Hepatocyte (in vitro differentiated cells): Measurements from ENCODE around the gene CDC37L1. TPM values are rescaled to one million over a fixed set of nuclear protein-coding genes. Genes with fewer than 3 reads are reported as not detected.

ENCODE experiments used
- DNase-seq: peaks from one replicate; pipeline ENCODE4 v3.0.0-alpha.2; 2016; ENCODE audit warnings: low spot score
- H2AFZ ChIP-seq: fragments of 200-600 bp; sonication (generic); 2 replicates; pipeline ENCODE4 v1.6.0; 2016; ENCODE audit warnings: antibody characterized with exemption, mild to moderate bottlenecking
- H3K27ac ChIP-seq: fragments of 200-600 bp; sonication (generic); 2 replicates; pipeline ENCODE4 v1.5.1; 2016; ENCODE audit warnings: mild to moderate bottlenecking
- H3K27me3 ChIP-seq: fragments of 200-600 bp; sonication (generic); 2 replicates; pipeline ENCODE4 v1.6.1; 2016
- H3K36me3 ChIP-seq: fragments of 200-600 bp; sonication (generic); replicated peaks from 2 replicates; pipeline ENCODE4 v1.5.1; 2016; ENCODE audit warnings: low read depth; ENCODE audit not compliant: insufficient read depth
- H3K4me1 ChIP-seq: fragments of 200-600 bp; sonication (generic); 2 replicates; pipeline ENCODE4 v1.5.1; 2016; ENCODE audit warnings: mild to moderate bottlenecking, moderate library complexity; ENCODE audit not compliant: insufficient read depth
- H3K4me2 ChIP-seq: fragments of 200-600 bp; sonication (generic); 2 replicates; pipeline ENCODE4 v1.6.0; 2016
- H3K4me3 ChIP-seq: fragments of 200-600 bp; sonication (generic); 2 replicates; pipeline ENCODE4 v1.5.1; 2016; ENCODE audit warnings: mild to moderate bottlenecking
- H3K79me2 ChIP-seq: fragments of 200-600 bp; sonication (generic); 2 replicates; pipeline ENCODE4 v1.6.0; 2017; ENCODE audit warnings: mild to moderate bottlenecking
- H3K9me2 ChIP-seq: fragments of 200-600 bp; sonication (generic); replicated peaks from 2 replicates; pipeline ENCODE4 v1.6.0; 2017; ENCODE audit warnings: mild to moderate bottlenecking; ENCODE audit not compliant: insufficient read depth
- H3K9me3 ChIP-seq: fragments of 200-600 bp; sonication (generic); 2 replicates; pipeline ENCODE4 v1.5.1; 2016; ENCODE audit warnings: low read depth, mild to moderate bottlenecking
- H4K20me1 ChIP-seq: fragments of 200-600 bp; sonication (generic); 2 replicates; pipeline ENCODE4 v1.6.0; 2016; ENCODE audit warnings: mild to moderate bottlenecking; ENCODE audit not compliant: insufficient read depth, poor library complexity, severe bottlenecking
- EZH2 ChIP-seq: fragments of 200-600 bp; sonication (generic); IDR thresholded peaks from 2 replicates; pipeline ENCODE4 v1.6.1; 2016; ENCODE audit warnings: antibody characterized with exemption, mild to moderate bottlenecking, borderline replicate concordance
- EZH2phosphoT487 ChIP-seq: fragments of 200-600 bp; sonication (generic); IDR thresholded peaks from one replicate; pipeline ENCODE4 v1.6.1; 2018; ENCODE audit warnings: antibody characterized with exemption, mild to moderate bottlenecking, low read depth, moderate library complexity; ENCODE audit not compliant: unreplicated experiment, severe bottlenecking
- WGBS: methylation state at CpG from one replicate; pipeline ENCODE4 v1.1.6; 2016; ENCODE audit warnings: low lambda C conversion rate; ENCODE audit errors: missing lambda C conversion rate; 5-methylcytosine and 5-hydroxymethylcytosine counted together
- polyA plus RNA-seq: library from polyadenylated mRNA; unstranded; fragments of >200 nt; fragmentation: Nextera tagmentation; extraction: Ambion mirVana; gene quantifications from 2 replicates; pipeline ENCODE4 v1.2.1, GENCODE V29; 2016
- total RNA-seq: library from RNA; depleted of rRNA; stranded (reverse); fragments of >200 nt; gene quantifications from 2 replicates; pipeline ENCODE4 v1.2.3, GENCODE V29; 2014
- TF ChIP-seq, protein P1 (sequence below): fragments of 200-600 bp; sonication (generic); IDR thresholded peaks from 2 replicates; pipeline ENCODE4 v1.5.1; 2016; ENCODE audit warnings: antibody characterized with exemption, mild to moderate bottlenecking; ENCODE audit not compliant: poor library complexity

CDC37L1 gene
- total and polyA plus RNA-seq, 2 experiments from 2014 or later, result 17.2 to 25.5 TPM

DNA sequence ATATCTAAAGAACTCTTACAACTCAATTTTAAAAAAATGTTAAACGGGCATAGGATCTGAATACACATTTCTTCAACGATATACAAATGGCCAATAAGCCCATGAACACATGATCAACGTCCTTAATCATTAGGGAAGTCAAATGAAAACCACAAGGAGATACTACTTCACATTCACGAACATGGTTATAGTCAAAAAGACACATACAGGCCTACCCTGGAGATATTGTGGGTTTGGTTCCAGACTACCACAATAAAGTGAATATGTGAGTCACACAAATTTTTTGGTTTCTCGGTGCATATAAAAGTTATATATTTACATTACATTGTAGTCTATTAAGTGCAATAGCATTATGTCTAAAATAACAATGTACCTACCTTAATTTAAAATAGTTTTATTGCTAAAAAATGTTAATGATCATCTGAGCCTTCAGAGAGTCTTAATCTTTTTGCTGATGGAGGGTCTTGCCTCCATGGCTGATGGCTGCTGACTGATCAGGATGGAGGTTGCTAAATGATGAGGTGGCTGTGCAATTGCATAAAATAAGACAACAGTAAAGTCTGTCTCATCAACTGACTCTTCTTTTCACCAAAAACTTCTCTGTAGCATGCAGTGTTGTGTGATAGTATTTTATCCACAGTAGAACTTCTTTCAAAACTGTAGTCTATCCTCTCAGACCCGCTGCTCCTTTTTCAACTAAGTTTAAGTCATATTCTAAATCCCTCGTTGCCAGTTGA, 46.5 kb downstream of the CDC37L1 start:
- 94% methylated on average over 7 of the region's 7 CpGs for WGBS
- H3K36me3 ChIP-seq, result no peaks in the 10 kb centered on the region
- no peak for DNase-seq
- no peaks in the 10 kb centered on the region for H3K9me3 ChIP-seq
- no peaks in the 10 kb centered on the region for H3K4me1 ChIP-seq
- H3K27ac ChIP-seq, result no peak overlapping the region
- H4K20me1 ChIP-seq, result peaks cover 48% of the 10 kb centered on the region
- H3K4me3 ChIP-seq, result no peak overlapping the region
- no peaks in the 10 kb centered on the region for H3K27me3 ChIP-seq
- no peak overlapping the region for H2AFZ ChIP-seq
- no peaks in the 10 kb centered on the region for H3K9me2 ChIP-seq
- TF ChIP-seq EZH2phosphoT487, result no peak
- no peak for TF ChIP-seq EZH2
- TF ChIP-seq, protein P1, sequence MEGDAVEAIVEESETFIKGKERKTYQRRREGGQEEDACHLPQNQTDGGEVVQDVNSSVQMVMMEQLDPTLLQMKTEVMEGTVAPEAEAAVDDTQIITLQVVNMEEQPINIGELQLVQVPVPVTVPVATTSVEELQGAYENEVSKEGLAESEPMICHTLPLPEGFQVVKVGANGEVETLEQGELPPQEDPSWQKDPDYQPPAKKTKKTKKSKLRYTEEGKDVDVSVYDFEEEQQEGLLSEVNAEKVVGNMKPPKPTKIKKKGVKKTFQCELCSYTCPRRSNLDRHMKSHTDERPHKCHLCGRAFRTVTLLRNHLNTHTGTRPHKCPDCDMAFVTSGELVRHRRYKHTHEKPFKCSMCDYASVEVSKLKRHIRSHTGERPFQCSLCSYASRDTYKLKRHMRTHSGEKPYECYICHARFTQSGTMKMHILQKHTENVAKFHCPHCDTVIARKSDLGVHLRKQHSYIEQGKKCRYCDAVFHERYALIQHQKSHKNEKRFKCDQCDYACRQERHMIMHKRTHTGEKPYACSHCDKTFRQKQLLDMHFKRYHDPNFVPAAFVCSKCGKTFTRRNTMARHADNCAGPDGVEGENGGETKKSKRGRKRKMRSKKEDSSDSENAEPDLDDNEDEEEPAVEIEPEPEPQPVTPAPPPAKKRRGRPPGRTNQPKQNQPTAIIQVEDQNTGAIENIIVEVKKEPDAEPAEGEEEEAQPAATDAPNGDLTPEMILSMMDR, result no peak
- H3K79me2 ChIP-seq, result peaks cover 81% of the 10 kb centered on the region
- no peak overlapping the region for H3K4me2 ChIP-seq

DNA sequence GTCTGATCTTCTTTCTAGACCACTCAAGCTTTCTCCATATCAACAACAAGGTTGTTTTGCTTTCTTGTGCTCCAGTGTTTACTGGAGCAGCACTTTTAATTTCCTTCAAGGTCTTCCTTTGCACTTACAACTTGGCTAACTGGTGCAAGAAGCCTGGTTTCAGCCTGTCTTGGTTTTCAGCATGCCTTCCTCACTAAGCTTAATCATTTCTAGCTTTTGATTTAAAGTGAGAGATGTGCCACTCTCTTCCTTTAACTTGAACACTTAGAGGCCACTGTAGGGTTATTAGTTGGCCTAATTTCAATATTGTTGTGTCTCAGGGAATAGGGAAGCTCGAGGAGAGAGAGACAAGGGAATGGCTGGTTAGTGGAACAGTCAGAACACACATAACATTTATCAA, 48.2 kb downstream of the CDC37L1 start:
- Histone ChIP-seq H3K27ac (no peak overlapping the region), H3K36me3 (no peaks in the 10 kb centered on the region), H3K9me2 (no peaks in the 10 kb centered on the region), H3K79me2 (peaks cover 95% of the 10 kb centered on the region), H3K27me3 (no peaks in the 10 kb centered on the region), H3K4me3 (no peak overlapping the region), H2AFZ (no peak overlapping the region), H3K4me1 (no peaks in the 10 kb centered on the region), H3K4me2 (no peak overlapping the region), H3K9me3 (no peaks in the 10 kb centered on the region), H4K20me1 (peaks cover 57% of the 10 kb centered on the region)
- no peak for DNase-seq
- 97% methylated on average over 1 of the region's 1 CpG for WGBS
- TF ChIP-seq EZH2, result no peak
- no peak for TF ChIP-seq EZH2phosphoT487
- TF ChIP-seq, protein P1, result no peak

DNA sequence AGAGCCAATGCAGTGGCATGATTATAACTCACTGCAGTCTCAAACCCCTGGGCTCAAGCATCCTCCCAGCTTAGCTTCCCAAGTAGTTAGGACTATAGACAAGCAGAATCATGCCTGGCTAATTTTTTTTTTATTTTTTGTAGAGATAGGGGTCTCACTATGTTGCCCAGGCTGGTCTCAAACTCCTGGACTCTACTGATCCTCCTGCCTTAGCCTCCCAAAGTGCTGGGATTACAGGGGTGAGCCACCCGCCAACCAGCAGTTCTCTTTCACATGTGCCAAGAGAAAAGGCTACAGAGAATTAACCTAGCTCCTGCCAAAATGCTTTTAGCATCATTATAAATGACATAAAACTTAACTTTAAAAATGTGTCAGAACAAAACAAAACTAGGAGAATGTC, 53.5 kb downstream of the CDC37L1 start:
- peaks cover 81% of the 10 kb centered on the region for H4K20me1 ChIP-seq
- peaks cover 95% of the 10 kb centered on the region for H3K79me2 ChIP-seq
- H2AFZ ChIP-seq, result no peak overlapping the region
- no peaks in the 10 kb centered on the region for H3K27me3 ChIP-seq
- TF ChIP-seq EZH2 (no peak), EZH2phosphoT487 (no peak)
- TF ChIP-seq, protein P1, result no peak
- H3K4me3 ChIP-seq, result no peak overlapping the region
- no peaks in the 10 kb centered on the region for H3K36me3 ChIP-seq
- no peak overlapping the region for H3K4me2 ChIP-seq
- H3K9me2 ChIP-seq, result no peaks in the 10 kb centered on the region
- no peak overlapping the region for H3K27ac ChIP-seq
- H3K9me3 ChIP-seq, result no peaks in the 10 kb centered on the region
- H3K4me1 ChIP-seq, result peaks cover 3% of the 10 kb centered on the region
- WGBS, result 94% methylated on average over 1 of the region's 1 CpG
- no peak for DNase-seq

DNA sequence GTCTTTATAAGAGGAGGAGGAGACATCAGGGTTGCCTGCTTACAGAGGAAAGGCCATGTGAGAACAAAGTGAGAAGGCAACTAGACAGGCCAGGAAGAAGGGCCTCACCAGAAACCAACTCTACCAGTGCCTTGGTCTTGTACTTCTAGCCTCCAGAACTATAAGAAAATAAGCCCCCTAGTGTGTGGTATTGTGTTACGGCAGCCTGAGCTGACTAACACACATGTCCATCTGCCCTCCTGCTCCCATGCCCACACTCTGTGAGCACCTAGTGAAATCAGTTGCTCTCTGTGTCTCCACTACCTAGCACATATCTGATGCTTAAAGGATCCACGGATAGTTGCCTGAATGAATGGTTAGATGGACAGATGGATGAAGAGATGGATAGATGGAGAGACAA, 54.8 kb downstream of the CDC37L1 start:
- Histone ChIP-seq H3K4me2 (no peak overlapping the region), H3K9me2 (no peaks in the 10 kb centered on the region), H3K9me3 (no peaks in the 10 kb centered on the region), H4K20me1 (peaks cover 82% of the 10 kb centered on the region), H3K79me2 (peaks cover 97% of the 10 kb centered on the region), H3K4me3 (no peak overlapping the region), H3K4me1 (peaks cover 8% of the 10 kb centered on the region), H3K36me3 (no peaks in the 10 kb centered on the region), H3K27me3 (no peaks in the 10 kb centered on the region), H2AFZ (no peak overlapping the region), H3K27ac (no peak overlapping the region)
- WGBS, result 100% methylated on average over 2 of the region's 2 CpGs
- DNase-seq, result no peak
- TF ChIP-seq, protein P1, result no peak
- no peak for TF ChIP-seq EZH2phosphoT487
- TF ChIP-seq EZH2, result no peak
